GM06990 (cell line): Measurements from ENCODE around the gene AKT3.

ENCODE experiments used
- DNase-seq: peaks from one replicate; pipeline ENCODE4 v3.0.0-alpha.2; 2011; ENCODE audit not compliant: insufficient read length; ENCODE audit errors: extremely low read depth
- H3K27me3 ChIP-seq: replicated peaks from 2 replicates; pipeline ENCODE4 v1.6.0; 2011; ENCODE audit warnings: low read length; ENCODE audit not compliant: control insufficient read depth, insufficient read depth
- H3K36me3 ChIP-seq: 2 replicates; pipeline ENCODE4 v1.5.1; 2011; ENCODE audit warnings: low read length; ENCODE audit not compliant: control insufficient read depth, insufficient read depth
- H3K4me3 ChIP-seq: replicated peaks from 2 replicates; pipeline ENCODE4 v1.5.1; 2011; ENCODE audit warnings: low read depth, mild to moderate bottlenecking, control low read depth, low read length
- TF ChIP-seq, protein P1 (sequence below): IDR thresholded peaks from 2 replicates; pipeline ENCODE4 v1.5.1; 2011; ENCODE audit warnings: low read length, control low read depth, mild to moderate bottlenecking, inconsistent platforms; ENCODE audit not compliant: insufficient read depth, poor library complexity, severe bottlenecking

AKT3 gene

DNA sequence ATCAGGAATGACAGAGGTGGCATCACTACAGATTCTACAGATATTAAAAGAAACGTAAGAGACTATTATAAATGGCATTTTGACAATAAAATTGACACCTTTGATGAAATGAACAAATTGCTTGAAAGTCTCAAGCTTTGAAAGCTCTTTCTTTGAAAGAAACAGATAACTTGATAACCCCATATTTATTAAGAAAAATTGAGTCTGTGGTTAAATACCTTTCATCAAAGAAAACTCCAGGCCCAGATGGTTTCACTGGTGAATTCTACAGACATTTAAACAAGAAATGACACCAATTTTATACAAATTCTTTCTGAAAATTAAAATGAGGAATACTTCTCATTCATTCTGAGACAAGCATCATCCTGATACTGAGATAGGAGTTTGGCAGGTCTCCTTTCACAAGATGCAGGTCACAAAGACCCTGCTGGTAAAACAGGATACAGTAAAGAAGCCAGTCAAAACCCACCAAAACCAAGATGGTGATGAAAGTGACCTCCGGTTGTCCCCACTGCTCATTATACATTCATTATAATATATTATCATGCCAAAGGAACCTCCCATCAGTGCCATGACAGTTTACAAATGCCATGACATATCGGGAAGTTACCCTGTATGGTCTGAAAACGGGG lies 210.9 kb downstream of the AKT3 start:
- no peak overlapping the region for H3K4me3 ChIP-seq
- TF ChIP-seq, protein P1, sequence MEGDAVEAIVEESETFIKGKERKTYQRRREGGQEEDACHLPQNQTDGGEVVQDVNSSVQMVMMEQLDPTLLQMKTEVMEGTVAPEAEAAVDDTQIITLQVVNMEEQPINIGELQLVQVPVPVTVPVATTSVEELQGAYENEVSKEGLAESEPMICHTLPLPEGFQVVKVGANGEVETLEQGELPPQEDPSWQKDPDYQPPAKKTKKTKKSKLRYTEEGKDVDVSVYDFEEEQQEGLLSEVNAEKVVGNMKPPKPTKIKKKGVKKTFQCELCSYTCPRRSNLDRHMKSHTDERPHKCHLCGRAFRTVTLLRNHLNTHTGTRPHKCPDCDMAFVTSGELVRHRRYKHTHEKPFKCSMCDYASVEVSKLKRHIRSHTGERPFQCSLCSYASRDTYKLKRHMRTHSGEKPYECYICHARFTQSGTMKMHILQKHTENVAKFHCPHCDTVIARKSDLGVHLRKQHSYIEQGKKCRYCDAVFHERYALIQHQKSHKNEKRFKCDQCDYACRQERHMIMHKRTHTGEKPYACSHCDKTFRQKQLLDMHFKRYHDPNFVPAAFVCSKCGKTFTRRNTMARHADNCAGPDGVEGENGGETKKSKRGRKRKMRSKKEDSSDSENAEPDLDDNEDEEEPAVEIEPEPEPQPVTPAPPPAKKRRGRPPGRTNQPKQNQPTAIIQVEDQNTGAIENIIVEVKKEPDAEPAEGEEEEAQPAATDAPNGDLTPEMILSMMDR = no peak
- DNase-seq = no peak
- H3K36me3 ChIP-seq = no peaks in the 10 kb centered on the region
- no peaks in the 10 kb centered on the region for H3K27me3 ChIP-seq

DNA sequence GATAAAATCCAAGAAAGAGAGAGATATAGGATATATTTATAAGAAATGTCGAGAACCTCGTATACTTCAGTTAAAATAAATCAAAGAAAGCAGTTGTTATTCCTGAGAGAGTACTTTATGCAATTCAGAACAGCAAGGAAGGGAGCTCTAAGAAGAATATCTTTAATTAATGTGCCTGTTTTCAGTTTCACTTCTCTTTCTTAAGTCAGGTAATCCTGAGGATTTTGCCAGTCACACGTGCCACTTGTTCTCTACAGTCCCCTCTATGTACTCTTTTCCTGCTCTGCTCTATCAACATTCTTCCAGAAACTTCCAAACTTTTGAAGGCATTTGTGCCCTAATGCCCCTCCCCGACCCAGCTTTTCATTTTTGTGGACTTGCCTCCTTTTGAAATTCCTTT lies 211.9 kb downstream of the AKT3 start:
- Histone ChIP-seq H3K4me3 (no peak overlapping the region), H3K27me3 (no peaks in the 10 kb centered on the region)
- TF ChIP-seq, protein P1 = no peak

GRCh38 chr1:243628476-243628907 lies 221.6 kb downstream of the AKT3 start:
- H3K36me3 ChIP-seq = no peaks in the 10 kb centered on the region
- TF ChIP-seq, protein P1 = no peak
- no peak for DNase-seq
- H3K4me3 ChIP-seq = no peak overlapping the region
- H3K27me3 ChIP-seq = no peaks in the 10 kb centered on the region

More for the DNA sequence above, 211.9 kb downstream of the AKT3 start:
- H3K36me3 ChIP-seq = no peaks in the 10 kb centered on the region
- DNase-seq = no peak

DNA sequence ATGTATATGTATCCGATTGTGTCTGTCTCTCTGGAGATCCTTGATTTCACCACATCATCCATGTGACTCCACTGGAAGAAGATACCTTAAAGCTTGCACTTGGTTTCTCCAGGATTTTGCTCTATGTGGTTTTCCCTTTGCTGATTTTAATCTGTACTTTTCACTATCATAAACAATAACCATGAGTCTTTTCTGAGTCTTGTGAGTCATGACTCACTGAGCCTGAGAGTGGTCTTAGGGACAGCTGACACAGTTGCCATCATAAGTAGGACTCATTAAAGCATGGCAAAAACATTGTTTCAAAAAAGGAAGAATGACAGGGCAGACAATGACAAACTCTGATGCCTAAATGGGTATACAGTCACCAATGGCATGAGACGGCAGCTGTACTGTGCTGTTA lies 226.2 kb downstream of the AKT3 start:
- Histone ChIP-seq H3K36me3 (no peaks in the 10 kb centered on the region), H3K27me3 (no peaks in the 10 kb centered on the region), H3K4me3 (no peak overlapping the region)
- TF ChIP-seq, protein P1 = no peak
- DNase-seq = no peak

- DNase-seq = no peak
- Histone ChIP-seq H3K27me3 (no peaks in the 10 kb centered on the region), H3K36me3 (no peaks in the 10 kb centered on the region), H3K4me3 (no peak overlapping the region)
- TF ChIP-seq, protein P1 = no peak
Observed at GRCh38 chr1:243621973-243622372, 228.1 kb downstream of the AKT3 start.

- DNase-seq = no peak
- TF ChIP-seq, protein P1 = no peak
- no peaks in the 10 kb centered on the region for H3K27me3 ChIP-seq
- H3K36me3 ChIP-seq = no peaks in the 10 kb centered on the region
- no peak overlapping the region for H3K4me3 ChIP-seq
Observed at GRCh38 chr1:243620096-243620495, 229.9 kb downstream of the AKT3 start.
